HG03457 (cell line): ENCODE measurements around the gene MAN2A2.

Experiments used
- ATAC-seq: cut with Tn5 transposase; IDR thresholded peaks from one replicate; pipeline ENCODE4 v1.9.1; 2021; ENCODE audit warnings: moderate number of reproducible peaks; ENCODE audit not compliant: unreplicated experiment

MAN2A2 gene

DNA sequence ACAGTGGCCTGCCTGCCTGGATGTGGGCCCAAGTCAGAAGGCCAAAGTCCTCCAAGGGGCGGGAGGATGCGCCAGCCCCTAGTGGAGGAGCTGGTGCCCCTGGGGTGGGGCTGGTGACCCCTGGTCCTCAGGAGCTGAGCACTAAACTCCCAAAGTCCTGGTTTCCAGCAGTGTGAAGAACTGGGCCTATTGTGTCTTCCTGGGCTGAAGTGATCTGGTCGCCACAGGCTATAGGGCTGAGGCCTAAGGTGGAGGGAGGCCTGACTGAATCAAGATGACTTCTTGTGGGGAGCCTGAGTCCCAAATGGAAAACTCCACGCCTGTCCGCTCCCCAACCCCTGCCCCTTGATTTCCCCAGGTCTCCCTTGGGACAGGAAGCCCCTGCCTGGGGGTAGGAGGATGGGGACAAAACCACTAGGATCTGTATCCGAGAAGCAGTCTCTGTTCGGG is 19.6 kb upstream of the MAN2A2 start:
- ATAC-seq: no peak

DNA sequence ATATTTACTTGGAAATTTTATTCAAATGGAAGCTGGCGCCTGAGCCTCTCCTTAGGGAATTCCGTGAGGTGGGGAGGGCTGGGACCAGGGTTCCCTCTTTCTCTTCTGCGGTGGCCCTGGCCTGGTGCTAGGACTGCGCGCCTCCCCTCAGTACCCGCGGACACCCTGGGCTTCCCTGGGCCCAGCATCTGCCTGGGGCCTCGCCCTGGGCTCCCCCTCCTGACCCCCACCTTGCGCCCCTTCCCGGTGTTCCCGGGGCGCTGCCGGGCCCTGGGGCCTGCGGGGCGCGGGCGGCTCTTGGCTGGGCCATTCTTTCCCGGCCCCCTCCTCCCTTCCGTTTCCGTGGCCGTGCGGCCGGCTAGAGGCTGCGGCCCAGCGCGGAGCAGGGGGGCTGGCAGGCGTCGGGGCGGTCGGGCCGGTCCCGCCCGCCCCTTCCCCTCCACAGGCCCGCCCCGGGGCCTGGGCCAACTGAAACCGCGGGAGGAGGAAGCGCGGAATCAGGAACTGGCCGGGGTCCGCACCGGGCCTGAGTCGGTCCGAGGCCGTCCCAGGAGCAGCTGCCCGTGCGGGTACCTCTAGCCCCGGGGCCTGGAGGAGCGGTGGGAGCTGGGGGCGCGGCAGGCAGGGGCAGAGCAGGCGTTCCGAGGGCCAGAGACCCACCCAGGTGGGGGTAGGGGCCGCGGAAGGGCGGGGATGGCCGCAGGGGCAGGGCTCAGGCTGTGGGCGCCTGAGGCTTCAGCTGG is 19.0 kb upstream of the MAN2A2 start, which contains the start of gene FES:
Gene FES (plus strand): TSS at position 529 of the 743 bp plus-strand sequence. CDS start 542 bp downstream, outside the sequence.
- ATAC-seq: no peak

DNA sequence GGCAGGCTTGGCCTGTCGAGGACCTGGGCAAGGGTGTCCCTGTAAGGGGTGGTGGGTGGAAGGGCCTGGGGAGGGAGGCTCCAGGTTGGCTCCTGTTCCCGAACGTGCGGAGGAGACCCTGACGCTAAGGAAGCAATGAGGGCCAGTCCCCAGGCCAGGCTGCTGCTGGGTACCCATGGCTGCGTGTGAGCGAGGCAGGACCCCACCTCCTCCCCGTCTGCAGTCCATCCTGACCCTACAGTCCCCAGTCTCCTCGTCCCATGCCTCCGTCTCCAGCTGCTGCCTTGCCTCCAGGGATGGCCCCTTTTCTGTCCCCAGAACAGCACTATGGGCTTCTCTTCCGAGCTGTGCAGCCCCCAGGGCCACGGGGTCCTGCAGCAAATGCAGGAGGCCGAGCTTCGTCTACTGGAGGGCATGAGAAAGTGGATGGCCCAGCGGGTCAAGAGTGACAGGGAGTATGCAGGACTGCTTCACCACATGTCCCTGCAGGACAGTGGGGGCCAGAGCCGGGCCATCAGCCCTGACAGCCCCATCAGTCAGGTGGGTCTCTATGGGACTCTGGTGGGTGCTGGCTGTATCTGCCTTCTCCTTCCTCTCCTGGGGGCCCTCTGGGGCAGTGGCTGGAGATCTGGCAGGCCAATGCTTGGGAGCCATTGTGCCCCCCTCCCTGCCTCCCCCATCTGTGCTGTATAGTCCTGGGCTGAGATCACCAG is 18.2 kb upstream of the MAN2A2 start:
- no peak for ATAC-seq

DNA sequence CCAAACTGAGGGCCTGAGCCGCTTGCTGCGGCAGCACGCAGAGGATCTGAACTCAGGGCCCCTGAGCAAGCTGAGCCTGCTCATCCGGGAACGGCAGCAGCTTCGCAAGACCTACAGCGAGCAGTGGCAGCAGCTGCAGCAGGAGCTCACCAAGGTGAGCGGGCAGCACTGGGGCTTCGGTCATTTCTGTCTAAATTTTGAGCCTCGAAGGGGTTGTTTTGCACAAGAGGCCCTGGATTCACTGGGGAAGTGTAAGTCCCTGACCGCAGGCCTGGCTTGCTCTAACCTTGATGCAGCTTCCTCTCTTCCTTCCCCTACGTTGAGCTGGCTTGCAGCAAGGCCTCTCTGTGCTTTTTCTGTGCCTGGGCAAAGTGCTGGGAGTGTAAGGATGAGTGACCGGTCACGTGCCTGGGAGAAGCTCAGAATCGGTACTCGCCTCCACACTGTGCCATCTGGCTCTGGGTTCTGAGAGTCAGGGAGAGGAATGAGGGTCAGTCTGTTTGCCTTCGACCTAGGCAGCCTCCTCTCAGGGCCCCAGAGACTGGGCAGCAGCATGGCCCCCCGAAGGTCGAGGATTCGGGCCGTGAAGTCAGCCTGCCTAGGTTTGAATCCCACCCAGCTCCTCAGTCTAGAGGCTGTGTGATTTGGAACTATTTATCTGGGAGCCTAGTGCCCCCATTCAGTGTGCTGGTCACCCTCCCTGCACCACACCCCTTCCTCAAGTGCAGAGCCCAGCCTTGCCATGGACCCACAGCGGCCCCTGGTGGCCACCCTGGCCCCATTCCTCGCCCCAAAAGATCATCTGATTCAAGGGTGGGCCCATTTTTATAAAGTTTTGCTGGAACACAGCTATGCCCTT is 17.4 kb upstream of the MAN2A2 start:
- ATAC-seq: peak; percentile 59

DNA sequence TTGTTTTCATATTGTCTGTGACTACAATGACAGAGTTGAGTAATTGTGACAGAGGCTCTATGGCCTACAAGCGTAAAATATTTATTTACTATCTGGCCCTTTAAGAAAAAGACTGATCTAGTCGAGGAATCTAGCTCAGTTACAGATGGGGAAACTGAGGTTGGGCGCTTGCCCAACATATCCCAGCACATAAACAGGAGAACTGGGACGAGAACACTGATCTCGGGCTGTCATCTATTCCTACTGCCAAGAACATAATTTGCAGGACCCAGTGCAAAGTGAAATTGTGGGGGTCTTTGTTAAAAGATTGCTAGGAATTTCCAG is 16.8 kb upstream of the MAN2A2 start:
- ATAC-seq: no peak

DNA sequence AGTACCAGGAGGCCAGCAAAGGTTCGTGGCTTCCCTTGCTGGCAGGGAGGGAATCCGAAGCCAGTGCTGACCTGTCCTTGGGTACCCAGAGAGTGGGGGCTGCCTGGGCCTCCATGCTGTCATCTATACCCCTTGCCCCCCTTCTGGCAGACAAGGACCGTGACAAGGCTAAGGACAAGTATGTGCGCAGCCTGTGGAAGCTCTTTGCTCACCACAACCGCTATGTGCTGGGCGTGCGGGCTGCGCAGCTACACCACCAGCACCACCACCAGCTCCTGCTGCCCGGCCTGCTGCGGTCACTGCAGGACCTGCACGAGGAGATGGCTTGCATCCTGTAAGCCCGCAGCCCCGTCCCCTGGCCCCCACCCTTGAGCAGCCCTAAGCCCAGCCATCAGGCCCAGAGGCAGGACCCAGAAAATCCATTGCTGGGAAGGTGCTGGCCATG is 16.0 kb upstream of the MAN2A2 start:
- ATAC-seq: no peak

DNA sequence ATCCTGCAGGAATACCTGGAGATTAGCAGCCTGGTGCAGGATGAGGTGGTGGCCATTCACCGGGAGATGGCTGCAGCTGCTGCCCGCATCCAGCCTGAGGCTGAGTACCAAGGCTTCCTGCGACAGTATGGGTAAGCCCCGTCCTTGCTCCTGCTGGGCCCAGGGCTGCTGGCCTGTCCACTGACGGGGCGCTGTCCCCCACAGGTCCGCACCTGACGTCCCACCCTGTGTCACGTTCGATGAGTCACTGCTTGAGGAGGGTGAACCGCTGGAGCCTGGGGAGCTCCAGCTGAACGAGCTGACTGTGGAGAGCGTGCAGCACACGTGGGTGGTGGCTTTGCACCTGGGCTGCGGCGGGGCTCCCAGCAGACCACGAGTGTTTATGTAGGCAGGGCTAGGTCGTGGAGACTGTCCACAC is 13.8 kb upstream of the MAN2A2 start:
- no peak for ATAC-seq

DNA sequence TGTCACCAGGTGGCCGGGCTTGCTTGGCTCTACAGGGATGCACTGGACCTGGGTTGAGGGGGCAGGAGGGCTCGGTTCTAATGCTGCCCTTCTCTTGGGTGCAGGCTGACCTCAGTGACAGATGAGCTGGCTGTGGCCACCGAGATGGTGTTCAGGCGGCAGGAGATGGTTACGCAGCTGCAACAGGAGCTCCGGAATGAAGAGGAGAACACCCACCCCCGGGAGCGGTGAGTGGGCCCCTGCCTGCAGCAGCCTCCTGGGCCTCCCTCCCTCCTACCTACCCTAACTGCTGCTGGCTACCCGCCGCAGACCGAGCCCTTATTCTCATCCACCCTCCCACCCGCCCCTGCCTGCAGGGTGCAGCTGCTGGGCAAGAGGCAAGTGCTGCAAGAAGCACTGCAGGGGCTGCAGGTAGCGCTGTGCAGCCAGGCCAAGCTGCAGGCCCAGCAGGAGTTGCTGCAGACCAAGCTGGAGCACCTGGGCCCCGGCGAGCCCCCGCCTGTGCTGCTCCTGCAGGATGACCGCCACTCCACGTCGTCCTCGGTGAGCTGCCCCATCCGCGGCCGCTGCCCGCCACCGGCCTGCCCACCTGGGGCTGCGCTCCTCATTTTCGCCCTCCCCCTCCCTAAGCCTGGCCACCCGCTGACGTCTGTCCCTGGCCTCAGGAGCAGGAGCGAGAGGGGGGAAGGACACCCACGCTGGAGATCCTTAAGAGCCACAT is 13.2 kb upstream of the MAN2A2 start:
- ATAC-seq: no peak

DNA sequence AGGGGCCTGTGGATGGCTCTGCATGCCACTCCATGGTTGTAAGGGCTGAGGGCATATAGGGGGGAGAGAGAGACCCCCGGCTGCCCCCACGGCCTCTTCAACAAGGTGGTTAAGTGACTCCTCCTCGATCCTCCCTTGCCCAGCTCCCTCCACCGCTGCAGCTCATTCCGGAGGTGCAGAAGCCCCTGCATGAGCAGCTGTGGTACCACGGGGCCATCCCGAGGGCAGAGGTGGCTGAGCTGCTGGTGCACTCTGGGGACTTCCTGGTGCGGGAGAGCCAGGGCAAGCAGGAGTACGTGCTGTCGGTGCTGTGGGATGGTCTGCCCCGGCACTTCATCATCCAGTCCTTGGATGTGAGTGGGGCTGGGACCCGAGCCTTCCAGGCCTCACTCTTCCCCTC is 12.3 kb upstream of the MAN2A2 start:
- no peak for ATAC-seq

DNA sequence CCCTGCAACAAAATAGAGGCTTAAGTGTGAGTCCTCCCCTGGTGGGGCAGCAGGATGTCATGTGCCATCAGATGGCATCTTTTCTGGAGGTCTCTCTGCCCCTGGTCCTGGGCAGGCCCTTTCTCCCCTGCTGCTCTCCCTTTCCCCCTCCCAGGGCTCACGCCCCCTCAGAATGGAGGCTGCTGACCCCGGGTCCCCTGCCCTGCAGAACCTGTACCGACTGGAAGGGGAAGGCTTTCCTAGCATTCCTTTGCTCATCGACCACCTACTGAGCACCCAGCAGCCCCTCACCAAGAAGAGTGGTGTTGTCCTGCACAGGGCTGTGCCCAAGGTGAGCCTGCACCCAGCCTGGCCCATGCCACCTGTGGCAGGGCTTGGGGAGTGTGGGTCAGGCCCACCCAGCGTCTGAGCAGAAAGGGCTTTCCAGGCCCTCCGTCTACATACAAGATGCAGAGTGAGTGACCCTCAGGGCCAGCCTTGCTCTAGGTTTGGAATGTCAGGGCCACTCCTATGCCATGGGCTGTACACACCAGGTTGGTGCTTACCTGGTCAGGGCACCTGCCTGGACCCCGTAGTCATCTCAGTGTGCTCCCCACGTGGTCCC is 11.7 kb upstream of the MAN2A2 start:
- ATAC-seq: no peak

DNA sequence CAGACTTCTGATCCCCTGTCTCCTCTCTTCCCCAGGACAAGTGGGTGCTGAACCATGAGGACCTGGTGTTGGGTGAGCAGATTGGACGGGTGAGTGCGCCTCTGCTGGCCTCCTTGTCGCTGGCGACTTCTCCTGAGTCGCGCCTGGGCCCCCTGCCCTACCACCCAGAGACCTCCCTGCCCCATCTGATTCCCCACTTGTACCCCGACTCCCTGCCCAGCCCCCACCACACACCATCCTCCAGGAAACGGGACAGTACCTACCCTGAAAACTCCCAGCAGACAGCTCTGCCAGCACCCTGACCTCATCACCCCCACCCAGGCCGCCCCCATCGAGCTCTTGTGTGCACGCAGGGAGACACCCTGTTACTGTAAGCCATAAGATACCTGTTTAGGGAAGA is 11.1 kb upstream of the MAN2A2 start:
- ATAC-seq: no peak

DNA sequence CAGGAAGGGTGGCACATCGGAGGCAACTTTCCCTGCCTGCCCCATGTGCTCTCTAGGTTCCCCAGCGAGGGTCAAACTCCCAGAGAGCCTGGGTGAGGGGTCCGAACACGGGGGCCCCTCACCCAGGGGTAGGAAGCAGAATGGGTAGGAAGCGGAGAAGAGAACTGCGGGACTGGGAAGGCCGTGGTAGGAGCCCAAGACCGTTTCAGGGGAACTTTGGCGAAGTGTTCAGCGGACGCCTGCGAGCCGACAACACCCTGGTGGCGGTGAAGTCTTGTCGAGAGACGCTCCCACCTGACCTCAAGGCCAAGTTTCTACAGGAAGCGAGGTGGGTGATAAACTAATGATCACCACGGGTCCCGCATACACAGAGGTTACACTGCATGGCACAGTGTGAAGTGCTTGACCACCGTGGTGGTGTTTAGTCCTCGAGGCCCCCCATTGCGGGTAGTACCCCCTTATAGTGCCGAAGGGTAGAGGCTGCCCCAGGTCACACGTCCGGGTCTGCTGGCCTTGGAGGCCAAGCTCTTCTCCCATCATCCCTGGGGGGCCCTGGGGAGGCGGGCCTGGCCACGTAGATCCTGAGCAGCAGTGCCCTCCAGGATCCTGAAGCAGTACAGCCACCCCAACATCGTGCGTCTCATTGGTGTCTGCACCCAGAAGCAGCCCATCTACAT is 10.5 kb upstream of the MAN2A2 start:
- ATAC-seq: no peak

DNA sequence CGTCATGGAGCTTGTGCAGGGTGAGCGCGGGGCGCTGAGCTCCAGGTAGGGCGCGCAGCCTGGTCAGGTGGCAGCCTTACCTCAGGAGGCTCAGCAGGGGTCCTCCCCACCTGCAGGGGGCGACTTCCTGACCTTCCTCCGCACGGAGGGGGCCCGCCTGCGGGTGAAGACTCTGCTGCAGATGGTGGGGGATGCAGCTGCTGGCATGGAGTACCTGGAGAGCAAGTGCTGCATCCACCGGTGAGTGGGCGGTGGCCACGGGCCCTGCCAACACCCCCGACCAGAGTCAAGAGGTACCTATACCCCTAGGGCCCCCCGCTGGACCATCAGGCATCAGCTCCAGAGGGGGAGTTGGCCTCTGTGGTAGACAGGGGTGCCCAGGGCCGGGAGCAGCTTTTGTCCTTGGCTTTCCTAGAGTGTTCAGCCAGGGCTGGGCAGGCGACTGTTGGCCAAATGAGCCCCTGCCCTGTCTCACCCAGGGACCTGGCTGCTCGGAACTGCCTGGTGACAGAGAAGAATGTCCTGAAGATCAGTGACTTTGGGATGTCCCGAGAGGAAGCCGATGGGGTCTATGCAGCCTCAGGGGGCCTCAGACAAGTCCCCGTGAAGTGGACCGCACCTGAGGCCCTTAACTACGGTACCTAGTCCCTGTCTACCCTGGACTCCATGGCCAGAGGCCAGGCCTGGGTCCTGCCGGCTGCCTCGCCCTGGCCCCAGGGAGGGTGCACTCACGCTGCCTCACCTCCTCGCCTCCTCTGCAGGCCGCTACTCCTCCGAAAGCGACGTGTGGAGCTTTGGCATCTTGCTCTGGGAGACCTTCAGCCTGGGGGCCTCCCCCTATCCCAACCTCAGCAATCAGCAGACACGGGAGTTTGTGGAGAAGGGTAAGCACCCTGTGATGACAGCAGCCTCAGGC is 9.7 kb upstream of the MAN2A2 start:
- ATAC-seq: no peak

DNA sequence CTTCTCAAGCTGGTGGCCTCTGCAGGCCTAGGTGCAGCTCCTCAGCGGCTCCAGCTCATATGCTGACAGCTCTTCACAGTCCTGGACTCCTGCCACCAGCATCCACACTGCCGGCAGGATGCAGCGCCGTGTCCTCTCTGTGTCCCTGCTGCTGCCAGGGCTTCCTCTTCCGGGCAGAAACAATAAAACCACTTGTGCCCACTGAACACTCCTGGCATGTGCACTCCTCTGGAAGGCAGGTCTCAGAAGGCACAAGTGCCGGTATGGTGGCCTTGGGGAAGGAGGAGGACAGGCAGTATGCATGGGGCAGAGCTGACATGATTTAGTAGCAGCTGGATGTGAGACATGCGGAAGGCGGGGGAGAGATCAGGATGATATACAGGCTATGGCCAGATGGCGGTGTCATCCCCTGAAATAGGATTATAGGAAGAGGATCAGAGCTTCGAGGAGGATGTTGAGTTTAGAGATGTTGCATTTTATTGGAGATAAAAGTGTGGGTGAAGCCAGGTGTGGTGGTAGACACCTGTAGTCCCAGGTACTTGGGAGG is 7.5 kb upstream of the MAN2A2 start:
- no peak for ATAC-seq

DNA sequence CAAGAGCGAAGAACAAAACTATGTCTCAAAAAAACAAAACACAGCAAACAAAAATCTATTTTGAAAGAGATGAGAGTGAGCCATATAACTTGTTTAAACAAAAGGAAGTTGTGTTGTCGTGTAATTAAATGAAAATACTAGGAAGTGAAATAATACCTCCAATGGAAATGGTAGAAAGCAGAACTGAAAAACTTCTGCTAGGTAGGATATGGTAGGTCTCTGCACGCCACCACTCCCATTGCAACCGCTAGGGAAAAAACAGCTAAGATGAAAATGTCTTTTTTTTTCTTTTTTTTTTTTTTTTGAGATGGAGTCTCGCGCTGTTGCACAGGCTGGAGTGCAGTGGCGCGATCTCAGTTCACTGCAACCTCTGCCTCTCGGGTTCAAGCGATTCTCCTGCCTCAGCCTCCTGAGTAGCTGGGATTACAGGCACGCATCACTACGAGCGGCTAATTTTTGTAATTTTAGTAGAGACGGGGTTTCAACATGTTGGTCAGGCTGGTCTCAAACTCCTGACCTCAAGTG is 5.9 kb upstream of the MAN2A2 start:
- peak; percentile 45 for ATAC-seq

DNA sequence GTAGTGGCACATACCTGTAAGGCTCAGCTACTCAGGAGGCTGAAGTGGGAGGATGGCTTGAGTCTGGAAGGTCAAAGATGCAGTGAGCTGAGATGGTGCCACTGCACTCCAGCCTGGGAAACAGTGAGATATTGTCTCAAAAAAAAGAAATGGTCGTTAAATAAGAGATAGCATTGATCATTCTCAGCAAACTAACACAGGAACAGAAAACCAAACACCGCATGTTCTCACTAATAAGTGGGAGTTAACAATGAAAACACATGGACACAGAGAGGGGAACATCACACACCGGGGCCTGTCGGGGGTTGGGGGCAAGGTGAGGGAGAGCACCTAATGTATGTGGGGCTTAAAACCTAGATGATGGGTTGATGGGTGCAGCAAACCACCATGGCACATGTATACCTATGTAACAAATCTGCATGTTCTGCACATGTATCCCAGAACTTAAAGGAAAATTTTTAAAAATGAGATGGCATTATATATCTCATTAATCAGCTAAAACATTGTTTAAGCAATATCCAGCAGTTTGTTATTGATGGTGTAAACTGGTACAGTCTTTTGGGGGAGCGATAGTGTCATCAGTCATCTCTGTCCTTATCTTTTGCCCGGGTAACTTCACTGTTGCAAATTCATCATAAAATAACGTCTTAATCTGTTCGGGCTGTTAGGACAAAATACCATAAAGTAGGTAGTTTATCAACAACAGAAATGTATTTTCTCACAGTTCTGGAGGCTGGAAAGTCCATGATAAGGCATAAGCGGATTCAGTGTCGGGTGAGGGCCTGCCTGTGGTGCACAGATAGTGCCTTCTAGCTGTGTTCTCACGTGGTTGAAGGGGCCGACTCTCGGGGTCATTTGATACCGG is 1.7 kb upstream of the MAN2A2 start:
- ATAC-seq: no peak
